SJCRH30 (cell line): ENCODE measurements around the gene OR12D1. TPM values are rescaled to one million over a fixed set of nuclear protein-coding genes. Genes with fewer than 3 reads are reported as not detected.
A peak's percentile ranks its signal among the peaks of the same experiment; 100 is the strongest.
"Not testable (repeated sequence)": the region's sequence is repeated elsewhere in the genome, so short reads cannot be mapped to it uniquely, and the experiment has no call there.

Experiments
- DNase-seq, 2 experiments: peaks; one replicate each; pipeline ENCODE4 v3.0.0-alpha.2; 2015 to 2020
- H3K27ac ChIP-seq: fragments of 250-450 bp; sonication (Bioruptor Pico); 2 replicates; pipeline ENCODE4 v1.5.1; 2020; ENCODE audit warnings: mild to moderate bottlenecking, moderate library complexity
- H3K27me3 ChIP-seq: fragments of 250-450 bp; sonication (Bioruptor Pico); 2 replicates; pipeline ENCODE4 v1.5.1; 2020; ENCODE audit warnings: mild to moderate bottlenecking, moderate library complexity
- H3K36me3 ChIP-seq: fragments of 250-450 bp; sonication (Bioruptor Pico); 2 replicates; pipeline ENCODE4 v1.5.1; 2020; ENCODE audit warnings: mild to moderate bottlenecking, moderate library complexity
- H3K4me1 ChIP-seq: fragments of 250-450 bp; sonication (Bioruptor Pico); 2 replicates; pipeline ENCODE4 v1.5.1; 2020; ENCODE audit warnings: mild to moderate bottlenecking, moderate library complexity
- H3K4me3 ChIP-seq: fragments of 250-450 bp; sonication (Bioruptor Pico); 2 replicates; pipeline ENCODE4 v1.5.1; 2020; ENCODE audit warnings: mild to moderate bottlenecking, moderate library complexity
- H3K9me3 ChIP-seq: fragments of 250-450 bp; sonication (Bioruptor Pico); replicated peaks from 2 replicates; pipeline ENCODE4 v1.5.1; 2020; ENCODE audit warnings: mild to moderate bottlenecking, moderate library complexity
- total RNA-seq: library from RNA; depleted of rRNA; stranded (reverse); fragments of >200 nt; shearing (Covaris generic); gene quantifications from 2 replicates; pipeline ENCODE4 v1.2.3, GENCODE V29; 2014; rRNA removed

Gene OR12D1
- not detected in 2 replicates for total RNA-seq

DNA sequence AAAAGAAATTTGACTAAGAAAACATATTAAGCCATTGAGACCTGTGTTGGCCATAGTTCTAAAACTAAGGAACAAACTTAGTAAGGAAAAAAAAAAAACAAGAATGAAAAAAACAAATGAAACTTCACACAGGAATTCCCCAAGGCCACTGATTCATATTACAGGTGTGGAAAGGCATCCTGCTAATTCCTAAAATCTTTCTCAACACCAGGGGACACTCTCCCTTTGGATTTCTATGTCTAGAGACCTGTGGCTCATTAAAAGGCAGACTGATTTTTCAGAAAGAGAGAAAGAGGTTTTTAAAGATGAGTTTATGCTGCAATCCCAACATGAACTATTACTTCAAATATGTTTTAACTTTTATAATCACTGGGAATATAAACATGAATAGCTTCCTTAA is at the start of gene OR12D1:
OR12D1 (plus strand) TSS at position 341 of the 400 bp plus-strand sequence.
- no peak for DNase-seq
- H3K27ac ChIP-seq = no peak within 1 kb of the TSS
- H3K27me3 ChIP-seq = no peaks in the 10 kb centered on the region
- no peak within 1 kb of the TSS for H3K4me3 ChIP-seq
- no peaks in the 10 kb centered on the region for H3K4me1 ChIP-seq
- H3K9me3 ChIP-seq = no peaks in the 10 kb centered on the region
- H3K36me3 ChIP-seq = no peaks in the 10 kb centered on the region

GRCh38 chr6:29368765-29369164 is 46.0 kb upstream of the OR12D1 start, which contains the start of gene OR5V1:
Gene OR5V1, minus strand, starts transcription at chr6:29368865. Its CDS starts 12,670 bp downstream, at chr6:29356195.
- no peaks in the 10 kb centered on the region for H3K9me3 ChIP-seq
- no peaks in the 10 kb centered on the region for H3K27me3 ChIP-seq
- no peaks in the 10 kb centered on the region for H3K36me3 ChIP-seq
- no peak for DNase-seq
- no peak within 1 kb of the TSS for H3K4me3 ChIP-seq
- H3K4me1 ChIP-seq = no peaks in the 10 kb centered on the region
- H3K27ac ChIP-seq = no peak within 1 kb of the TSS

- no peak for DNase-seq
- Histone ChIP-seq H3K4me3 (no peak within 1 kb of the TSS), H3K27me3 (no peaks in the 10 kb centered on the region), H3K4me1 (no peaks in the 10 kb centered on the region), H3K9me3 (no peaks in the 10 kb centered on the region), H3K36me3 (no peaks in the 10 kb centered on the region), H3K27ac (no peak within 1 kb of the TSS)
Measured at GRCh38 chr6:29375191-29375590, 39.5 kb upstream of the OR12D1 start, which contains the start of gene OR12D3. Gene OR12D3, minus strand, starts transcription at chr6:29375291. Its CDS starts 4 bp downstream, at chr6:29375287.

GRCh38 chr6:29376003-29376402 is 38.7 kb upstream of the OR12D1 start:
- Histone ChIP-seq H3K4me1 (no peaks in the 10 kb centered on the region), H3K27me3 (no peaks in the 10 kb centered on the region), H3K4me3 (no peak overlapping the region), H3K36me3 (no peaks in the 10 kb centered on the region), H3K9me3 (no peaks in the 10 kb centered on the region), H3K27ac (no peak overlapping the region)
- peak in 1 of 2 experiments; percentile 19 for DNase-seq

DNA sequence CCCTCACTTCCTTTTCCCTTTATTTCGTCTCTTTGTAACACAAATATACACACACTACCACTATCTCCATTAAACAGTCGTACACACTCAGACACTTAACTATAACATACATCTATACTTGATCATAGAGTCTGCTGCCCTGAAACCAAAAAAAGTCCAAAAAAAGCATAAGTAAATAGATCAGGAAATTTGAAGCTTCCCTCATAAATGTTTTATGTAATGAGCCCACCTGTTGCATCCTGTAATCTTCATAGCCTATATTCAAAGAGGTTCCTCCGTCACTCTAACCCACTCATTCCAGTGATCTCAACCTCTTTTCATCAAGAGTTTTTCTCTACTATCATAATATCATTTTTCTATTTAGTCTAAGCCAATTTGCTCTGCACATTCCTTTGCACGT is 26.2 kb upstream of the OR12D1 start:
- H3K4me3 ChIP-seq = no peak overlapping the region
- no peaks in the 10 kb centered on the region for H3K9me3 ChIP-seq
- DNase-seq = no peak
- H3K4me1 ChIP-seq = no peaks in the 10 kb centered on the region
- H3K36me3 ChIP-seq = no peaks in the 10 kb centered on the region
- H3K27ac ChIP-seq = no peak overlapping the region
- H3K27me3 ChIP-seq = no peaks in the 10 kb centered on the region

DNA sequence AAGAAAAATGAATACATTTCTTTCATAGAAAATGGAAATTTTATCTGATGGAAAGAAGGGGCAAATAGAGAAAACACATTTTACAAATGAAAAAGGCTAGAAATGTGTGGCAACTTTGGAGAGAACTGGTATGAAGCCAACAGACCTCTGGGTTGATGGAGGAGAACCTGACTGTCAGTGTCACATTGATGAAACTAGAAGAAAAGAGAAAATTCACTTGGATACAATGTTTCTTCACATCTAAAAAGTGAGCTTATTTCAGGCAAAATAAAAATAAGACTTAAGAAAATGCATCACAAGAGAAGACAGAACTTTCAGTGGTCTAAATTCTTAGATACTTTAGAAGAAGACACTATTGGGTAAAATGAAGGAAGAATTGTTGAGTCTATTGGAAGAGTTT is 19.4 kb upstream of the OR12D1 start, which contains the start of gene OR12D2:
OR12D2 (plus strand) TSS at position 301 of the 400 bp plus-strand sequence. CDS start 1,069 bp downstream, outside the sequence.
- no peaks in the 10 kb centered on the region for H3K36me3 ChIP-seq
- H3K4me3 ChIP-seq = no peak within 1 kb of the TSS
- H3K27me3 ChIP-seq = no peaks in the 10 kb centered on the region
- H3K9me3 ChIP-seq = no peaks in the 10 kb centered on the region
- H3K27ac ChIP-seq = no peak within 1 kb of the TSS
- DNase-seq = no peak
- H3K4me1 ChIP-seq = no peaks in the 10 kb centered on the region

DNA sequence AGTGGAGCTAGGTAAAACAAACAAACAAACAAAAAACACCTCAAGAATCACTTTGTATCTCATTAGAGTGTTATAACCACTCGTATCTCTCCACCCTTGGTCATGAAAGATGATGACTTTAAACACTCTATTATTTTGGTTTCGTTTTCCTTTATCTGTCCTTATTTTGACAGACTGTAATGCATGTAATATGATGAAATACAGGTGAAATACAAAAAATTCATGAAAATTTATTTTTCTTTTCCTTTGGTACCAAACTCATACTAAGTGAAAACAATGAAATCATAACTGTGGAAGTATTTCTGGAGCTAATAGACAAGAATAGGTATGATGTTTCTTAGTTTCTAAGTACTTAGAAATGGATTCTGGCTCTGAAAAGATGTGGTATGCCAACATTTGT is 15.2 kb upstream of the OR12D1 start:
- H3K27me3 ChIP-seq = no peaks in the 10 kb centered on the region
- no peak overlapping the region for H3K4me3 ChIP-seq
- DNase-seq = no peak
- H3K36me3 ChIP-seq = no peaks in the 10 kb centered on the region
- no peaks in the 10 kb centered on the region for H3K9me3 ChIP-seq
- H3K4me1 ChIP-seq = no peaks in the 10 kb centered on the region
- no peak overlapping the region for H3K27ac ChIP-seq

- H3K36me3 ChIP-seq = no peaks in the 10 kb centered on the region
- H3K9me3 ChIP-seq = no peaks in the 10 kb centered on the region
- H3K4me1 ChIP-seq = no peaks in the 10 kb centered on the region
- no peak for DNase-seq
- H3K4me3 ChIP-seq = no peak overlapping the region
- H3K27me3 ChIP-seq = no peaks in the 10 kb centered on the region
- H3K27ac ChIP-seq = no peak overlapping the region
Measured at GRCh38 chr6:29403801-29404200, 10.9 kb upstream of the OR12D1 start.

DNA sequence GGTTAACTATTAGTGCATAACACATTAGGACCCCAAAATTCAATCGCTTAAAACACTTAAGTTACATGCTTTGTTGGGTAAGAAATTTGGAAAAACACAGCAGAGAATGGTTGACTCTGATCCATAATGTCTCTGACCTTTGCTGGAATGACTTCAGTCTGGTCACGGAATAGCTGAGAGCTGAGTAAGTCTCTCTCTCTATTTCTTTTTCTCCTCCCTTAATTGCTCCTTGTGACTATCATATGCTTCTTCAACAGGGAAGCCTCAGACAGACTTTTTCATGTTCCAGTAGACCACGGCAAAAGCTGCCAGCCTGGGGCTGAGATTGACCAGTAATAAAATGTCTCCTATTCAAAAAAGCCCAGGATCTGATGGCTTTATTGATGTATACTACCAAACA is 4.8 kb downstream of the OR12D1 start:
- H3K9me3 ChIP-seq = no peaks in the 10 kb centered on the region
- no peak overlapping the region for H3K27ac ChIP-seq
- H3K27me3 ChIP-seq = no peaks in the 10 kb centered on the region

GRCh38 chr6:29424168-29424567 is 9.4 kb downstream of the OR12D1 start:
- no peaks in the 10 kb centered on the region for H3K36me3 ChIP-seq
- no peak for DNase-seq
- H3K4me3 ChIP-seq = no peak overlapping the region
- H3K4me1 ChIP-seq = no peaks in the 10 kb centered on the region
- H3K27ac ChIP-seq = no peak overlapping the region
- no peaks in the 10 kb centered on the region for H3K27me3 ChIP-seq
- no peaks in the 10 kb centered on the region for H3K9me3 ChIP-seq

More for the DNA sequence above, 4.8 kb downstream of the OR12D1 start:
- Histone ChIP-seq H3K4me3 (no peak overlapping the region), H3K4me1 (no peaks in the 10 kb centered on the region), H3K36me3 (no peaks in the 10 kb centered on the region)
- no peak for DNase-seq

GRCh38 chr6:29424575-29424974 is 9.8 kb downstream of the OR12D1 start:
- Histone ChIP-seq H3K36me3 (no peaks in the 10 kb centered on the region), H3K9me3 (no peaks in the 10 kb centered on the region), H3K4me3 (no peak overlapping the region), H3K27ac (no peak overlapping the region), H3K4me1 (no peaks in the 10 kb centered on the region), H3K27me3 (no peaks in the 10 kb centered on the region)
- DNase-seq = peak in 1 of 2 experiments; percentile 1

DNA sequence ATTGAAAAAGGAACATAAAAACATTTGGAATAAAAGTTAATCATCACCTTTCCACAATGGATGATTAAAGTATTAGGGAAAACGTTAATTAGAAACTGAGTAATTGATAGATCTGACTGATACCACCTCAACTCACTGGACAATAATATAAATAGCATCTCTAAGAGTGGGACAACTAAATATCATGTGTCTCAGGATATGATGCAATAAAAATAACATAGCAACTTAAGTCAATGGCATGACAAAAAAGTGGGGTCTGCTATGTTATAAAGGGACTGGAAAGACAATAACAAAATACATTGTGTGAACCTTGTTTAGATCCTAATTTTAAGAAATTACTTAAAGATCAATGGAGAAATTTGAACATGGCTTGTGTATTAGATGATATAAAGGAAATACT is 10.3 kb downstream of the OR12D1 start:
- Histone ChIP-seq H3K27ac (no peak overlapping the region), H3K27me3 (no peaks in the 10 kb centered on the region), H3K4me1 (no peaks in the 10 kb centered on the region), H3K36me3 (no peaks in the 10 kb centered on the region), H3K4me3 (no peak overlapping the region), H3K9me3 (no peaks in the 10 kb centered on the region)
- no peak for DNase-seq

DNA sequence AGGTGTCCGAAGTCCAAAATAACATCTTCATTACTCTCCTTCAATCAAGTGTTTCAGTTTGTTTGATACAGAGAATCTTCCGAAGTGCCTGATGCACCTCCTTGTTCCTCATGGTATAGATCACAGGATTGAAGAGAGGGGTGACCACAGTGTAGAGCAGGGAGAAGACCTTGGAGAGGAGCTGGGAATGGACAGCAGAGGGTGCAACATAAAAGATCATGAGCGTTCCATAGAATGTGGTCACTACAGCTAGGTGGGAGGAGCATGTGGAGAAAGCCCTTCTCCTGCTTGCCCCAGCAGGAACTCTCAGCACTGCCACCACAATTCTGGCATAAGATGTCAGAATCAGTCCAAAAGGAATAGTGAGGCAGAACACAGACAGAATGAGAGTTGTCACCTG is 11.9 kb downstream of the OR12D1 start:
- Histone ChIP-seq H3K27ac (no peak overlapping the region), H3K27me3 (no peaks in the 10 kb centered on the region), H3K4me1 (no peaks in the 10 kb centered on the region), H3K9me3 (no peaks in the 10 kb centered on the region), H3K4me3 (no peak overlapping the region), H3K36me3 (no peaks in the 10 kb centered on the region)
- DNase-seq = peak in 1 of 2 experiments; percentile 1

DNA sequence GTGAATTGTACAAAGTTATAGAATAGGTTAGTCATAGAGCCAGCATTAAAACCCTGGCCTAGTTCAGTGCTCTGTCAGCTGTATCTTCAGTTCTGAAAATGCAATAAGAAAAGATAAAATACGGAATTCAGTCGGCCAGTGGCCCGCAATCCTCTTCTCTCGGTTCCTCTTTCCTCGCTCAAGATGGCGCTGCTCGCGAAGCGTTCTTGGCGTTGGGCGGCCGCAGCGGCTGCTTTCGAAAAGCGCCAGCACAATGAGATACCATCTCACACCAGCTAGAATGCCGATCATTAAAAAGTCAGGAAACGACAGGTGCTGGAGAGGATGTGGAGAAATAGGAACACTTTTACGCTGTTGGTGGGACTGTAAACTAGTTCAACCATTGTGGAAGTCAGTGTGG is 22.0 kb downstream of the OR12D1 start:
- H3K27me3 ChIP-seq, H3K27ac ChIP-seq, H3K36me3 ChIP-seq, DNase-seq, H3K4me3 ChIP-seq, H3K4me1 ChIP-seq, H3K9me3 ChIP-seq: not testable (repeated sequence)

- Histone ChIP-seq H3K27me3 (no peaks in the 10 kb centered on the region), H3K4me3 (no peak within 1 kb of the TSS), H3K9me3 (no peaks in the 10 kb centered on the region), H3K4me1 (no peaks in the 10 kb centered on the region), H3K27ac (no peak within 1 kb of the TSS), H3K36me3 (no peaks in the 10 kb centered on the region)
- no peak for DNase-seq
Measured at GRCh38 chr6:29439006-29439405, 24.3 kb downstream of the OR12D1 start, which contains the start of gene OR10C1. Gene OR10C1, plus strand, starts transcription at chr6:29439306. Its CDS starts 710 bp downstream, at chr6:29440016.

DNA sequence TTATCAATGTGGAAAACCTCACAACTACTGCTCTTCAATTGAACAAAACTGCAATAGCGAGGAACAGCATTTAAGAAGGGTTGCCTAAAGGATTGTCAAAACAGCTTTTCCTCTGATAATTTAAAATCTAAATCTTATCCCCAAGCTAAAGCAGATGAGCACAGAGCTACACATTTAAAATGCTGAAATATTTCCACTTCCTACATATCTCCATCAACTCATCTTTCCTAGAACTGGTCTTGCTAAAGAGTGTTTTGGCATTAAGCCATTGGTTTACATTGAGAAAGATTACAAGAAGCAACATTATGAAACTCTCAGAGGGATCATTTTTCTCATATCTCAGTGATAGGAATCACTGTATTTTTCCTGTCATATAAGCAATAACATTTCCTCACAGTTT is 28.0 kb downstream of the OR12D1 start:
- no peak overlapping the region for H3K4me3 ChIP-seq
- DNase-seq = no peak
- H3K27me3 ChIP-seq = no peaks in the 10 kb centered on the region
- H3K27ac ChIP-seq = no peak overlapping the region
- H3K9me3 ChIP-seq = no peaks in the 10 kb centered on the region
- H3K36me3 ChIP-seq = no peaks in the 10 kb centered on the region
- no peaks in the 10 kb centered on the region for H3K4me1 ChIP-seq
